NT2/D1 (cell line): ENCODE measurements around the gene CANX.

Source experiments
- SUZ12 ChIP-seq: IDR thresholded peaks from 2 replicates; pipeline ENCODE4 v1.6.1; 2011; ENCODE audit not compliant: insufficient read length, insufficient read depth; ENCODE audit errors: extremely low read depth
- YY1 ChIP-seq: IDR thresholded peaks from 2 replicates; pipeline ENCODE4 v1.6.1; 2011; ENCODE audit not compliant: insufficient read length, insufficient read depth
- ZNF274 ChIP-seq: IDR thresholded peaks from 2 replicates; pipeline ENCODE4 v1.6.1; 2011; ENCODE audit warnings: mild to moderate bottlenecking, low read depth, low read length

GRCh38 chr5:179762781-179763176 is 64.0 kb downstream of the CANX start:
- TF ChIP-seq ZNF274 (no peak), YY1 (no peak), SUZ12 (no peak)
